ENCODE measurements around the gene MRC1. TPM values are rescaled to one million over a fixed set of nuclear protein-coding genes. Genes with fewer than 3 reads are reported as not detected.

The MRC1 gene
- polyA plus RNA-seq, 1 donor (not counting 4 experiments of a cell fraction or from before 2014, with no cell fraction given), result 0.01 TPM

DNA sequence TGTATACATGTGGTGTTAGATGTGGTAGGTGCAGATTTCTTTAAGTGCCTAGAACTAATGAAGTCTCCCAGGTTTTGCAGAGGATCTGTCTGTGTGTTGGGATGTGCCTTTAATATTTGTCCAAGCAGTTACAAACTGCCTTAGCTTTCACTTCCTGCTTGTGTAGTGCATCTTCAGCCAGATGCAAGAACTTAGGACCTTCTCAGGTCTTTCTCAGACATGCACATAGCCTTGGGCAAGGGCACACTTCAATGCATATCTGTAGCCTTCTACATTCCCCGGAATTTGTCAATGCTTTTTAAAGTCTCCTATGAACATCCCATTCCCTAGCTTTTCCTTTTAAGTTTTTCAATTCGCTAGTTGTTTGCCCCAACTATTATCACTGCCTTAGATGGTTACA is 95.4 kb downstream of the MRC1 start:
- H4K20me1 ChIP-seq (ENCODE audit: control insufficient read depth, extremely low read depth, insufficient read depth, low read length), result no peaks in the 10 kb centered on the region
- FAIRE-seq (no peak), DNase-seq (ENCODE audit: low read depth, low spot score) (no peak)
- no peaks in the 10 kb centered on the region for H3K9me3 ChIP-seq (ENCODE audit: control insufficient read depth, low read depth, low read length)
- TF ChIP-seq EZH2 (IDR thresholded peaks at IDR 0.05; ENCODE audit: low read length), result no peak
- TF ChIP-seq, protein P1, sequence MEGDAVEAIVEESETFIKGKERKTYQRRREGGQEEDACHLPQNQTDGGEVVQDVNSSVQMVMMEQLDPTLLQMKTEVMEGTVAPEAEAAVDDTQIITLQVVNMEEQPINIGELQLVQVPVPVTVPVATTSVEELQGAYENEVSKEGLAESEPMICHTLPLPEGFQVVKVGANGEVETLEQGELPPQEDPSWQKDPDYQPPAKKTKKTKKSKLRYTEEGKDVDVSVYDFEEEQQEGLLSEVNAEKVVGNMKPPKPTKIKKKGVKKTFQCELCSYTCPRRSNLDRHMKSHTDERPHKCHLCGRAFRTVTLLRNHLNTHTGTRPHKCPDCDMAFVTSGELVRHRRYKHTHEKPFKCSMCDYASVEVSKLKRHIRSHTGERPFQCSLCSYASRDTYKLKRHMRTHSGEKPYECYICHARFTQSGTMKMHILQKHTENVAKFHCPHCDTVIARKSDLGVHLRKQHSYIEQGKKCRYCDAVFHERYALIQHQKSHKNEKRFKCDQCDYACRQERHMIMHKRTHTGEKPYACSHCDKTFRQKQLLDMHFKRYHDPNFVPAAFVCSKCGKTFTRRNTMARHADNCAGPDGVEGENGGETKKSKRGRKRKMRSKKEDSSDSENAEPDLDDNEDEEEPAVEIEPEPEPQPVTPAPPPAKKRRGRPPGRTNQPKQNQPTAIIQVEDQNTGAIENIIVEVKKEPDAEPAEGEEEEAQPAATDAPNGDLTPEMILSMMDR (optimal IDR thresholded peaks at IDR 0.05 in 1 of 3, IDR thresholded peaks at IDR 0.05 in 1 of 3, conservative IDR thresholded peaks at IDR 0.05 in 1 of 3; ENCODE audit: extremely low read depth in 1 of 3, insufficient read depth in 2 of 3, low read length in 3 of 3), result no peak
- no peaks in the 10 kb centered on the region for H3K9me1 ChIP-seq (ENCODE audit: control insufficient read depth, extremely low read depth, insufficient read depth, low read length)
- no peaks in the 10 kb centered on the region for H3K79me2 ChIP-seq (ENCODE audit: control insufficient read depth, insufficient read depth, low read length)
- no peaks in the 10 kb centered on the region for H3K36me3 ChIP-seq (ENCODE audit: control insufficient read depth in 2 of 2, extremely low read depth in 1 of 2, insufficient read depth in 2 of 2, low read length in 2 of 2)
- no peaks in the 10 kb centered on the region for H3K4me1 ChIP-seq (ENCODE audit: control insufficient read depth, extremely low read depth, insufficient read depth, low read length)
- no peak overlapping the region for H3K27ac ChIP-seq (ENCODE audit: control insufficient read depth, insufficient read depth, low read length)
- no peak overlapping the region for H3K9ac ChIP-seq (ENCODE audit: control insufficient read depth, extremely low read depth, insufficient read depth, low read length)
- no peaks in the 10 kb centered on the region for H3K27me3 ChIP-seq (ENCODE audit: control insufficient read depth, extremely low read depth, insufficient read depth, low read length)
- H3K4me2 ChIP-seq (ENCODE audit: control insufficient read depth, extremely low read depth, insufficient read depth, low read depth, low read length), result no peak overlapping the region
- dilution Hi-C loops (cut with MboI; ENCODE audit: extremely low pct_ligation_motif_present, low sequenced_read_pairs), result no loop called here
- no peak overlapping the region for H2AFZ ChIP-seq (ENCODE audit: control insufficient read depth, low read length)
- H3K4me3 ChIP-seq (ENCODE audit: control insufficient read depth in 2 of 3, extremely low read depth in 1 of 3, insufficient read depth in 2 of 3, low read depth in 1 of 3, low read length in 3 of 3), result no peak overlapping the region

DNA sequence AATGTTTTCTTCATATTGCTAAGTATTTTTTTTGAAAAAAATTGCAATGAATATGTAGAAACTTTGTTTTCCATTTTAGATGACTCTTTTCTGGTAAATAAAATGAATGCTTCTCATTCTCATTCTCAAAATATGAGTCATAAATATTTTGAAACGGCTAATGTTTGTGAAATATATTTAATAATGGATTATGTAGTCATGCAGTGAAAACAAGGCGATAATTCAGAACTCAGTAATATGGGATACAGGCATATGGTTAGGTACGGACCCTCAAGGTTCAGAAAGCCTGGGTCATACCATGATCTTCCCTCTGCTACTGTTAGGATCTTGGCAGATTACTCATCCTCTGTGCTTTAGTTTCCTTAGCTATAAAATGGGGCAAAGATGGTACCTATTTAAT is 96.3 kb downstream of the MRC1 start:
- FAIRE-seq (no peak), DNase-seq (ENCODE audit: low read depth, low spot score) (no peak)
- Histone ChIP-seq H2AFZ (ENCODE audit: control insufficient read depth, low read length) (no peak overlapping the region), H3K27ac (ENCODE audit: control insufficient read depth, insufficient read depth, low read length) (no peak overlapping the region), H3K79me2 (ENCODE audit: control insufficient read depth, insufficient read depth, low read length) (no peaks in the 10 kb centered on the region), H3K9me3 (ENCODE audit: control insufficient read depth, low read depth, low read length) (no peaks in the 10 kb centered on the region), H3K9me1 (ENCODE audit: control insufficient read depth, extremely low read depth, insufficient read depth, low read length) (no peaks in the 10 kb centered on the region), H3K4me3 (ENCODE audit: control insufficient read depth in 2 of 3, extremely low read depth in 1 of 3, insufficient read depth in 2 of 3, low read depth in 1 of 3, low read length in 3 of 3) (no peak overlapping the region), H3K4me2 (ENCODE audit: control insufficient read depth, extremely low read depth, insufficient read depth, low read depth, low read length) (no peak overlapping the region), H3K4me1 (ENCODE audit: control insufficient read depth, extremely low read depth, insufficient read depth, low read length) (no peaks in the 10 kb centered on the region), H3K9ac (ENCODE audit: control insufficient read depth, extremely low read depth, insufficient read depth, low read length) (no peak overlapping the region), H3K36me3 (ENCODE audit: control insufficient read depth in 2 of 2, extremely low read depth in 1 of 2, insufficient read depth in 2 of 2, low read length in 2 of 2) (no peaks in the 10 kb centered on the region), H4K20me1 (ENCODE audit: control insufficient read depth, extremely low read depth, insufficient read depth, low read length) (no peaks in the 10 kb centered on the region), H3K27me3 (ENCODE audit: control insufficient read depth, extremely low read depth, insufficient read depth, low read length) (no peaks in the 10 kb centered on the region)
- dilution Hi-C loops (cut with MboI; ENCODE audit: extremely low pct_ligation_motif_present, low sequenced_read_pairs), result no loop called here
- TF ChIP-seq, protein P1 (optimal IDR thresholded peaks at IDR 0.05 in 1 of 3, IDR thresholded peaks at IDR 0.05 in 1 of 3, conservative IDR thresholded peaks at IDR 0.05 in 1 of 3; ENCODE audit: extremely low read depth in 1 of 3, insufficient read depth in 2 of 3, low read length in 3 of 3), result no peak
- TF ChIP-seq EZH2 (IDR thresholded peaks at IDR 0.05; ENCODE audit: low read length), result no peak
